Activated CD4-positive, CD25-positive, alpha-beta regulatory T cell treated with anti-CD3 and anti-CD28 coated beads, Interleukin-2, amount 50 U/mL, for 72 hours (primary cell): ENCODE measurements around the gene SCRN1.
"Not testable (repeated sequence)": the region's sequence is repeated elsewhere in the genome, so short reads cannot be mapped to it uniquely, and the experiment has no call there.

Source experiments
- DNase-seq: peaks from one replicate; pipeline ENCODE4 v3.0.0; 2021

The SCRN1 gene

GRCh38 chr7:29922921-29923700 is 66.5 kb downstream of the SCRN1 start:
- DNase-seq = no peak

GRCh38 chr7:29921404-29922010 is 68.1 kb downstream of the SCRN1 start:
- DNase-seq = no peak

DNA sequence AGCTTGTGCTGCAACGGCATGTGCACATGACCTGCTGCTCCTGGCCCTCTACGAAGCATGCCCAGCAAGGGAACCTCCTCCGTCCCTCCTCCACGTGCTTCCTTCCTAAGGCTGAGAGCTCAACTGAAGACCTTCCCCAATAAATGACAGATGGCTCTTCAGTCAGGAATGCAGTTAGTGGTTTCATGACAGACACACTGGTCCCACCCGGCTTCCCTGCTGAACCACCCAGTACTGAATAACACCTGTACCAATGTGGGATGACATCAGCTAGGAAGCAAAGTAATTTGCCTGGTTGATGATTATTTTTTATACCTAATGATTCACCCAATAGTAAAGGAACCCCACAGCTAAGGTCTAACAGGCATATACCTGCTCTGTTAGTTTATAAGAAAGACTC is 69.1 kb downstream of the SCRN1 start:
- no peak for DNase-seq

DNA sequence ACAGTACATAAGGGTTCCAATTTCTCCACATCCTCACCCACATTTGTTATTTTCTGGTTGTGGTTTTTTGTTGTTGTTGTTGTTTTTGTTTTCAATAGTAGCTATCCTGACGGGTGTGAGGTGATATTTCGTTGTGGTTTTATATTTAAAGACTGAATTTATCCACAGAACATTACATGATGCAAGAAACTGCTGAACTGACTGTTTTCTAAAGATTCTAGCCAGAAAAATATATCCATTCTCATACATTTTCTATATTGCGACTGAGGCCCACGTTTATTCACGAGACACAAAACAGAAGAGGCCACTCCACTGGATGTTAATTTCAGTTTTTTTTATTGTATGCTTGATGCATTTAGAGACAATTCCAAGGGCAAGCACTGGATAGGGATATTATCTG is 69.8 kb downstream of the SCRN1 start:
- no peak for DNase-seq

GRCh38 chr7:29918850-29919249 is 70.8 kb downstream of the SCRN1 start:
- no peak for DNase-seq

GRCh38 chr7:29917641-29918040 is 72.0 kb downstream of the SCRN1 start:
- DNase-seq = no peak

GRCh38 chr7:29915481-29916215 is 74.0 kb downstream of the SCRN1 start:
- DNase-seq = no peak

DNA sequence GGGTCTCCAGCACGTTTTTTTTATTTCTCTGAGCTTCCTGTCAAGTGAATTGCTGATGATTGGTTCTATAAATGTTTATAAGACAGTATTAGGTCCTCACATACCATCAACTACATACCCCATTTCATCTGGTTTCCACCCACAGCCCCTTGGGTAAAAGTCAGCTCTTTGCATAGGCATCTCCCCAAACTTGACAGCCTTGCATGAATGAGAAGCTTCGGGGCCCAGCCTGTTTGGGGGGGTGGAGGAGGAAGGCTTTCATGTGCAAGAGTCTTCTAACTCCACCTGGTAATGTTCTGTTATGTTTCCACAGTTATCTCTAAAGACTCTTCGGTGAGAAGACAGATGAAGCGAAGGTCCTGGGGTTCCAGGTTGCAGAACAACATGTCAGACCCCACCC is 75.4 kb downstream of the SCRN1 start:
- DNase-seq = no peak

DNA sequence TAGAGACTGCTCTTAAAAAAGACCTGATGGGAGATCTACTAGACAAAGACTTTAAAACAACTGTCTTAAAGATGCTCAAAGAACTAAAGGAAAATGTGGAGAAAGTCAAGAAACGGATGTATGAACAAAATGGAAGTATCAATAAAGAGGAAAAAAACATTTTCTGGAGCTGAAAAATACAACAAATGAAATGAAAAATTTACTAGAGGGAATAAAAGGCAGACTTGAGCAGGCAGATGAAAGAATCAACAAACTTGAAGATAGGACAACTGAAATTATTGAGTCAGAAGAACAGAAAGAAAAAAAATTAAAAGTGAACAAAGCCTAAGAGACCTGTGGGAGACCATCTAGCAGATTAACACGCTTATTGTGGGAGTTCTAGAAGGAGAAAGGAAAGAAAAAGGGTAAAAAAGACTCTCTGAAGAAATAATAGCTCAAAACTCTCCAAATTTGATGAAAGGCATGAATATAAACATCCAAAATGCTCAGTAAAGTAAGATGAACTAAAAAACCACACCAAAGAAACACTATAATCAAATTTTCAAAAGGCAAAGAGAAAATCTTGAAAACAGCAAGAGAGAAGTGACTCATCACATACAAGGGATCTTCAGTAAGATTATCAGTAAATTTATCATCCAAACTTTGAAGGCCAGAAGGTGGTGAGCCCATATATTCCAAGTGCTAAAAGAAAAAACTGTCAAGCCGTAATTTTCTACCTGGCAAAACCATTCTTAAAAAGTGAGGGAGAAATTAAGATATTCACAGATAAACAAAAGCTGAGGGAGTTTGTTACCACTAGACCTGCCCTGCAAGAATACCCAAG is 83.2 kb downstream of the SCRN1 start:
- DNase-seq = no peak

DNA sequence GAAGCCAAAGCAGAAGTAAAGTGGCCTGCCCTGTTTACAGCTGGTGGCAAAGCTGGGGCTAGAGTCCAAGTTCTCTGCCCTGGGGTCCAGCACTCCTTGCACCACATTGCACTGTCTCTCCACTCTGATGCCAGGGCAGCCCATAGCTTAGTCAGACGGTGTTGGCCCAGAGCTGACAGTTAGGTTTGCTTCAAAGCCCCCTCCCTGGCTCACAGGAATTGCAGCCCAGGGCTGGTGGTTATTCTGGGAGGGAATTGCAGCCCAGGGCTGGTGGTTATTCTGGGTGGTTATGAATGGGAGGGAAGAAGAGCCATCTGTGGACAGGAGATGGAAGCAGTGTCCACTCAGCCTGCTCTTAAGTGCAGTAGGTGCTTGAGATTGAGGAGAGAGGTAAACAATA is 88.9 kb downstream of the SCRN1 start:
- DNase-seq = no peak

GRCh38 chr7:29898301-29898700 is 91.3 kb downstream of the SCRN1 start:
- no peak for DNase-seq

DNA sequence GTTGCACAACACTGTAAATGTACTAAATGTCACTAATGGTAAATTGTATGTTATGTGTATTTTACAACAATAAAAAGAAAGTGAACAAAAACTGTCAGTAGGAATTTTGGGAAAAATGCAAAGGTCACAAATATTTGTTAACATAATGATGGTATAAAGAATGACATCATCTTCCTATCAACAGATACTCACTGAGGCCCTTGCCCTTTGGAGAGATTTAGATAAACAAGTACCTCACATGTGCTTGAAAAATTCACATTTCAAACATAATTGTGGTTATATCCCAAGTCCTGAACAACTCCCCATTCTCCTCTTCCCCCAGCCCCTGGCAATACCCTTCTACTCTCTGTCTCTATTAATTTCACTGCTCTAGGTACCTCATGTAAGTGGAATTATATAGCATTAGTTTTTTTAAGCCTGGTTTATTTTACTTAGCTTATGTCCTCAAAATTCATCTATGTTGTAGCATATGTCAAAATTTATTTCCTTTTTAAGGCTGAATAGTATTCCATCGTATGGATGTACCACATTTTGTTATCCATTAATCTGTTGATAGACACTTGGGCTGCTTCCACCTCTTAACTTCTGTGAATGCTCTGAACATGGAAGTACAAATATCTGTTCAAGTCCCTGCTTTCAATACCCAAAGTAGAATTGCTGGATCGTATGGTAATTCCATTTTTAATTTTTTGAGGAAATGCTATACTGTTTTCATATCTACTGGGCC is 92.8 kb downstream of the SCRN1 start:
- DNase-seq = no peak

DNA sequence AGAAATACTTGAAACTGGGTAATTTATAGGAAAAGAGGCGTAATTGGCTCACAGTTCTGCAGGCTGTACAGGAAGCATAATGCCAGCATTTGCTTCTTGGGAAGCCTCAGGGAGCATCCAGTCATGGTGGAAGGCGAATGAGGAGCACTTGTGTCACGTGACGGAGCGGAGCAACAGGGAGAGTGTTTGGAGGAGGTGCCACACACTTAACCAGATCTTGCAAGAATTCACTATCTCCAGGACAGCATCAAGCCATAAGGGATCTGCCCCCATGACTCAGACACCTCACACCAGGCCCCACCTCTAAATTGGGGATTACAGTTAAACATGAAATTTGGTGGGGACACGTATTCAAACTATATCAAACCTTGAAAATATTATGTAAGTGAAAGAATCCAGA is 94.0 kb downstream of the SCRN1 start:
- no peak for DNase-seq

GRCh38 chr7:29894256-29894655 is 95.3 kb downstream of the SCRN1 start:
- DNase-seq = no peak

- no peak for DNase-seq
Observed at GRCh38 chr7:29893351-29893965, 96.1 kb downstream of the SCRN1 start.

- DNase-seq = no peak
Observed at GRCh38 chr7:29892231-29892630, 97.4 kb downstream of the SCRN1 start.

- DNase-seq = no peak
Observed at GRCh38 chr7:29891766-29892165, 97.8 kb downstream of the SCRN1 start.

- DNase-seq = not testable (repeated sequence)
Observed at GRCh38 chr7:29890786-29891185, 98.8 kb downstream of the SCRN1 start.

DNA sequence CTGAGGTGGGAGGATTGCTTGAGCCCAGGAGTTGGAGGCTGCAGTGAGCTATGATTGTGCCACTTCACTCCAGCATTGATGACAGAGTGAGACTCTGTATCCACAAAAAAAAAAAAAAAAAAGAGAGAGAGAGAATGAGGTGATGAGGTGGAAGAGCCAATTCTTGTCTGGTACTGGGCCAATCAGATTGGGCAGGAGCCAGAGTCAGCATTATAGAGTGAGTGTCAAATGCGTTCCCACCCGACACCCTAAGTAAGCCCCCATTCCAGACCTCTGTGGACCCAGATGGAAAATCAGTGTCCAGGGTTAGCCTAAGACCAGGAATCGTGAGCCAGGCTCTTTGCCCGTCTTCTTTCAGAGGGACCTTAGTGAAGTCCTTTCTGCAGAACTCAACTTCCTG is 99.3 kb downstream of the SCRN1 start:
- DNase-seq = no peak

- DNase-seq = no peak
Observed at GRCh38 chr7:29889288-29889687, 100.3 kb downstream of the SCRN1 start.

GRCh38 chr7:29888006-29888405 is 101.6 kb downstream of the SCRN1 start:
- no peak for DNase-seq

- DNase-seq = no peak
Observed at GRCh38 chr7:29886827-29887226, 102.8 kb downstream of the SCRN1 start.
